Inflammatory macrophage treated with lipopolysaccharide for 1 hour (primary cell): Measurements from ENCODE around the gene LCTL.
"Not testable (repeated sequence)": the region's sequence is repeated elsewhere in the genome, so short reads cannot be mapped to it uniquely, and the experiment has no call there.

Source experiments
- DNase-seq, 2 donors: peaks; one replicate each; pipeline ENCODE4 v3.0.0-alpha.2; 2020 to 2022

Gene LCTL

GRCh38 chr15:66563566-66564110, 2.2 kb downstream of the LCTL start:
- no peak for DNase-seq

GRCh38 chr15:66563126-66563525, 2.7 kb downstream of the LCTL start:
- no peak for DNase-seq

- DNase-seq, result no peak
Observed at GRCh38 chr15:66560856-66561525, 4.8 kb downstream of the LCTL start.

- no peak for DNase-seq
Observed at GRCh38 chr15:66558271-66558670, 7.5 kb downstream of the LCTL start.

DNA sequence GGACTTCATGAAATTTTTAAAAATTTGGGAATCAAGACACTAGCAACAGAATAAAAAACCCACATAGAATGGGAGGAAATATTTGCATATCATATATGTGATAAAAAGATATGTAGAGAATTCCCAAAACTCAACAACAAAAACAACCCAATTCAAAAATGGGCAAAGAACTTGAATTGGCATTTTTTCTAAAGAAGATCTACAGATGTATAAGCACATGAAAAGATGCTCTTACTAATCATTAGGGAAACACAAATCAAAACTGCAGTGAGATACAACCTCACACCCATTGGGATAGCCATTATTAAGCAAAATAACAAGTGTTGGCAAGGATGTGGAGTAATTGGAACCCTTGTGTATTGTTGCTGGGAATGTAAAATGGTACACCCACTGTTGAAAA, 10.1 kb downstream of the LCTL start:
- DNase-seq, result no peak

DNA sequence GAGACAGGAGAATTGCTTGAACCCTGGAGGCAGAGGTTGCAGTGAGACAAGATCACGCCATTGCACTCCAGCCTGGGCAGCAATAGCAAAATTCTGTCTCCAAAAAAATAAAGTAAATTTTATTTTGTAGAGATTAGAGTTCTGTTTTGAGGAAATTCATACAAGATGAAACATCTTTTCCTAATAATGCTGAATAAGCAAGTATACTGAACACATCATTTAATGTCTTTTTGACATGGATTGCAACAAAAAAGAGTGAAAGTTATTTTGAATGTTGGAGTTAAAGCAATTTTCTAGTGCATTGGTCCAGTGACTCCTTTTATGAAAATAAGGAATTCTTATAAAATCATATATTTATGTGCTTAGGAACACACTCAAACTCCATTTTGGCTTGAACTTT, 20.5 kb downstream of the LCTL start:
- DNase-seq, result no peak

DNA sequence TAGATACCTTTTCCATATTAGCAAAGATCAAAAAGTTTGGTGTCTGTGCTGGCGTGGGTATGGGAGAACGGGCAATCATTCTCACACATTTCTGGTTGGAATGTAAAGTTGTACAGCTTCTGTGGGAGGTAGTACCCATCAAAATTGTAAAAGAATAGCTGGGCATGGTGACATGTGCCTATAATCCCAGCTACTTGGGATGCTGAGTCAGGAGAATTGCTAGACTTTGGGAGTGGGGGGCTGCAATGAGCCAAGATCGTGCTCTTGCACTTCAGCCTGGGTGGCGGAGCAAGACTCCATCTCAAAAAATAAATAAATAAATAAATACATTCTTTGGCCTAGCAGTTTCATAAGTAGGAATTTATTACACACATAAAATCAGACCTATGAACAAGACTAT, 22.9 kb downstream of the LCTL start:
- no peak for DNase-seq

DNA sequence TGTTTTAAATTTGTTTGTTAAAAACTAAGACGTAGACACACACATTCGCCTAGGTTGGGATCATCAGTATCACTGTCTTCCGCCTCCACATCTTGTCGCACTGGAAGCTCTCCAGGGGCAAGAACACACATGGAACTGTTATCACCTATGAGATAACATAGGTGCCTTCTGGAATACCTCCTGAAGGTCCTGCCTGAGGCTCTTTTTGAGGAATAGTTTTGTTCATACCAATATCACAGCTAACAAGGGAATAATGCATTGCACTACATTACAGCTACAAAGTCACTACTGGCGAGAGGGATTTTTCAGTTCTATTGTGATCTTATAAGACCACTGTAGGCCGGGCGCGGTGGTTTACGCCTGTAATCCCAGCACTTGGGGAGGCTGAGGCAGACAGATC, 30.7 kb downstream of the LCTL start:
- DNase-seq, result no peak

GRCh38 chr15:66524838-66525237, 41.0 kb downstream of the LCTL start:
- peak; percentile 49 to 53 for DNase-seq

- no peak for DNase-seq
Observed at GRCh38 chr15:66523926-66524325, 41.9 kb downstream of the LCTL start.

DNA sequence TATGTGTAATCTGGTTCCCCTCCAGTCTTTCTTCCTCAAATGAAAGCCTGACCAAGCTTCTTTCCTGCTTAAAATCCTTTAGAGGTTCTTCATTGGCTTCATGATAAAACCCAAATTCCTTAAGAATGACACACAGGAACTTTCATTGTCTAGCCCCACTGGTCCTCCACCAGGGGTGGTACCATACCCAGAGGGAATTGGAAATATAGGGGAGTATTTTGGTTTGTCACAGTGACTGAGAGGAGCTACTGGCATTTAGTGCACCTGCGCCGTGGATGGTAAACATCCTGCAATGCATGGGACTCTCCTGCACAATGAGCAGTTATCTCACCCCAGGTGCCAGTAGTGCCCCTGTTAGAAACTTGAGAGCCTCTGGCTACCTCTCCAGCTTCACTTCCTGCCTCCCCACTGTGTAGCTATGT, 49.9 kb downstream of the LCTL start:
- DNase-seq, result no peak

- DNase-seq, result no peak
Observed at GRCh38 chr15:66514586-66514985, 51.2 kb downstream of the LCTL start.

- DNase-seq, result no peak
Observed at GRCh38 chr15:66508293-66508883, 57.4 kb downstream of the LCTL start.

- DNase-seq, result no peak
Observed at GRCh38 chr15:66505818-66506217, 60.0 kb downstream of the LCTL start.

DNA sequence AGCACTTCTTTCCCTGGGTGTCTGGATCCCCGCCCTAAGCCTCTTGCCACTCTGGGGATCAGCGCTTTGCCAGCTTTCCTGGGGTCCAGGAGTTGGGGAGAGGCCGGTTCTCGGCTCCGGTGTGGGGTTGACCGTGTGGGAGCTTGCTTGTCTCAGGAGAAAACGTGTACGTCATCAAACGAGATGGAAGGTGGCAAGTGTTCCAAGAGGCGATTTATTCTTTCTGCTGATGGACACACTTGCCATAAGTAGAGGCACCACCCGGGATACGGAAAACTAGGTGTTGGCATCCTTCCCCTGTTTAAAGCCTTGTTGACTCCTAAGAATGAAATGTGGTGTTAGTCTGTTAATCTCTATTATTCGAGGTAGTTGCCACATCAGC, 60.4 kb downstream of the LCTL start:
- no peak for DNase-seq

GRCh38 chr15:66504563-66505429, 61.0 kb downstream of the LCTL start, which contains the start of the genes RPL4 and ZWILCH:
Gene RPL4 (minus strand): TSS chr15:66504855. CDS start chr15:66504790, 65 bp downstream.
Gene ZWILCH (plus strand): TSS chr15:66505326. CDS start chr15:66505339, 13 bp downstream.
- peak; percentile 82 to 83 for DNase-seq

DNA sequence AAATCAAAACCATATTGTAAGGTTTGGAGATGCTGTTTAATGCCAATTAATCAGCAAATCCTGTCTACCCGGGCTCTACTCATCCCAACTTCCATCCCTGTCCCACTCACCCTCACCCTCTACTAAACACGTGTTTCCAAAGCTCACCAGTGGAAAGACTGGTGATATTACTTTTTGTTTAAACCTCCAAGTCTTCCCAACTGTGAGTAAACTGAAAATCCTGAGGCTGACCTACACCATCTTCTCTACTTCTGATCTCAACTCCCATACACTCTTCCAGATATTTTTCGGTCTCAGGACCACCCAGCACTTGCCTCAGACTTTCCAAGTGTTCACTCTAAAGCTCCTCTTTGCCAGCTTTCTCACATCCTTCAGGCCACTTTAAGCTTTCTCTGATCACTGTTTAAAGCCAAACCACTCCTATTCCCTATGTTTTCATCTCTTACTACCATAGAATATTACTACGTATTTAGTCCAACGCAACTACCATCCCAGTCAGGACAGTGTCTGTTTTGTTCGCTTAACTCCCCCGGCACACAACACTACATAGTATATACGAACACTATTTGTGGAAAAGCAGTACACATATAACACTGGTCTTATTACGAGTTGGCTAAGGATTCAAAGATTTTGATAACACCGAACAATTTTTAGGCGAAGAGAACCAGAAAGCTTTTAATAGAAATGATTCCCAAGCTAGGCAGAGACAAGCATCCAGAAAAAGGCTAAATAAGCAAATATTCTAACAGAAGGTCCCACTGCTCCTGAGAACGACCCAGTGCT, 61.8 kb downstream of the LCTL start:
- no peak for DNase-seq

- peak in 1 of 2 donors; percentile 3 for DNase-seq
Observed at GRCh38 chr15:66503041-66503648, 62.7 kb downstream of the LCTL start.

DNA sequence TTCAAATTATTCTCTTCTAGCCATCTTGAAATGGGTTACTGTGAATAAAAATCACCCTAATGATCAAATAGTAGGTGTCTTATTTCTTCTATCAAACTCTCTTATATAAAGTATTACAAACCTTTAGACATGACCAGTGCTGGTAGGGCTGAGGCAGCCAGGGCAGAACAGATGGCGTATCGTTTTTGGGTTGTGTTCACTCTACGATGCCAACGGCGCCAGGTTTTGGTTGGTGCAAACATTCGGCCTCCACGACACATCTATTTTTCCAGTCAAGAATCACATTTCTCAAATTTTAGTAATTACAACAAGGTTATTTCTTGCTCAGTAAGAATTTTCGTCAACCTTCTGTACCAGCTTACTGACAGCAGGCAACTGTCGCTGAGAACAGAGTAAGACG, 63.3 kb downstream of the LCTL start:
- no peak for DNase-seq

DNA sequence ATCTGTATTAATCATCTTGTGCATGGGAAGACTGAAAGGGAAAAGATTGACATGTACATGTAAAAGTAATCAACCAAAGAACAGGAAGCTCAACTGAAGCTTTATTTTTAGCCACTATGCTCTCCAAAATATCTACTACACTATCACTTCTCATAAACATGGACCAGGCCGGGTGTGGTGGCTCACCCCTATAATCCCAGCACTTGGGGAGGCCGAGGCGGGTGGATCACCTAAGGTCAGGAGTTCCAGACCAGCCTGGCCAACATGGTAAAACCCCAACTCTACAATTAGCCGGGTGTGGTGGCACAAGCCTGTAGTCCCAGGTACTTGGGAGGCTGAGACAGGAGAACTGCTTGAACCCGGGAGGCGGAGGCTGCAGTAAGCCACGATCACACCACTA, 65.5 kb downstream of the LCTL start:
- DNase-seq, result not testable (repeated sequence)

GRCh38 chr15:66498501-66499386, 67.1 kb downstream of the LCTL start:
- peak; percentile 22 to 49 for DNase-seq
